HG03558 (cell line): ENCODE results near the gene NEMP1.
"Not testable (repeated sequence)": the region's sequence is repeated elsewhere in the genome, so short reads cannot be mapped to it uniquely, and the experiment has no call there.

Experiments used
- ATAC-seq: cut with Tn5 transposase; IDR thresholded peaks from one replicate; pipeline ENCODE4 v1.9.1; 2021; ENCODE audit warnings: moderate number of reproducible peaks; ENCODE audit not compliant: unreplicated experiment; ENCODE audit errors: extremely low read depth

Gene NEMP1

GRCh38 chr12:57037264-57037663 is 41.3 kb downstream of the NEMP1 start:
- ATAC-seq, result no peak

DNA sequence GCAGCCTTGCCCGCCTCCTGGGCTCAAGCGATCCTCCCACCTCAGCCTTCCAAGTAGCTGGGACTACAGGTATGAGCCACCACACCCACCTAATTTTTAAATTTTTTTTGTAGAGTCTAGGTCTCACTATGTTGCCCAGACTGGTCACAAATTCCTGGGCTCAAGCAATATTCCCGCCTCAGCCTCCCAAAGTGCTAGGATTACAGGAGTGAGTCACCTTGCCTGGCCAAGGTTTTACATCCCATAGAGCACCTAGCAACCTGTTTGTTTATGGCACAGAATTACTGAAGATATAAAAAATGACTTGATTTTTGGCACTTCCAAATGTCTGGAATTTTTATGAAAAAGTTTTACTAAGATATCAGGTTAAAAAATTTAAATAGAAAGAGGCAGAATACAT is 45.2 kb downstream of the NEMP1 start:
- no peak for ATAC-seq

GRCh38 chr12:57031789-57032188 is 46.8 kb downstream of the NEMP1 start:
- no peak for ATAC-seq

GRCh38 chr12:57031138-57031725 is 47.4 kb downstream of the NEMP1 start:
- no peak for ATAC-seq

GRCh38 chr12:57029457-57029856 is 49.1 kb downstream of the NEMP1 start:
- ATAC-seq, result no peak

DNA sequence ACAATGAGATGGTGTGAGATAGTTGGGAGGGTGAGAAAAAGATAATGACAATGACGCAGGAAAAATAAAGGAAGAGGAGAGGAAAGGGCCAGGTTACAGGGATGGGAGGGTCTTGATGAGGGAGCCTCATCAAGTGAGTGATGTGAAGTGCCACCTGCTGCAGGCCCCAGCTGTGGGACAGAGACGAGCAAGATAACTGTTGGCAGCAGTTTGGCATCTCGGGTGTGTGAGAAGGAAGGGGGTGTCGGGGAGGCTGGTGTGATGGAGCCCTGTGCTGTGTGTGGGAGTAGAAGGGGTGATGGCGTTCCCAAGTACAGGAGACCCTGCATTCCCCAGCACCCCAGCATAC is 50.8 kb downstream of the NEMP1 start:
- no peak for ATAC-seq

- ATAC-seq, result no peak
These were observed 51.4 kb downstream of the NEMP1 start for GRCh38 chr12:57027011-57027804.

DNA sequence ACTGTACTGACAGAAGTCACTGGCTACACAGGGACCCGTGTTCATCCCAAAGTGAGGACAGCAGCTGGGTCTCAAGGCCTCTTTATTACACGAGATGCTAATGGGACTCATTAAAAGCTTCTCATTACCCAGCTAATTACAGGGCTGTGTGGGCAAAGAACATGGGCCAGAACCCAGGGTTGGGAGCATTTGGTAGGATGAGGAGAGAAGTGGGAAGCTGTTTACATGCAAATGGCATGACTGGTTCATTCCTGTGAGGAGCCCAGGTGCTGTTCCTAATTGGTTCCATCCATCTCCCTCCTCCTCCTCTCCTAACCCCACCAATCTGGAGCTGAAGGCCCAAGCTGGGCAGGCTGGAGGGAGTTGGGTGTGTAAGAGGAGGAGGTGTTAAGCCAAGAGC is 53.4 kb downstream of the NEMP1 start:
- no peak for ATAC-seq

- ATAC-seq, result not testable (repeated sequence)
These were observed 56.3 kb downstream of the NEMP1 start for GRCh38 chr12:57022324-57022723.

DNA sequence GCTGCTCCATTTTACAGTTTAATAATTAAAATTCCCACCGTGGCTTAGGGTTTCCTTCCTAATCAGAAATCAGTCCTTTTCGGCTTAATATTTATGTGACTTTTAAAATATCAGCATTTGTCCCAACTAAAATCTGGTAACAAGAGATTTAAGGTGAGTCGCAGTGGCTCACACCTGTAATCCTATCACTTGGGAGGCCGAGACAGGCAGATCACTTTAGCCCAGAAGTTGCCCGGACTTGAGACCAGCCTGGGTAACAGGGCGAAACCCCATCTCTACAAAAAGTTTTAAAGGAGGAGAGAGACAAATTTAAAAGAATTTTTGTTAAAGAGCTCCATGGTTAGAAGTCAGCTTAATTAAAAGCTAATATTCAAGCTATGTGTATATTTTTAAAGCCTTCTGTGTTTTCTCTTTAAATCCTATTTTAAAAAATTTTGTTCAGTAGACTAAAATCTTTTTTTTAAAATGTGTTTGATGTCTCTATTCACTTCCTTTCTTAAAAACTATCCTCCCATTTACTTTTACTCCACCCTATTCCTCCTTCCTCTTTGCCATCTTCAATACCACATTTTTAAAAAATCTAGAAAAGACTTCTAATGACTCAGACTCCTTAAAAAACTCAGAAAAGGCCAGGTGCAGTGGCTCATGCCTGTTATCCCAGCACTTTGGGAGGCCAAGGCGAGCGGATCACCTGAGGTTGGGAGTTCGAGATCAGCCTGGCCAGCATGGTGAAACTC is 58.4 kb downstream of the NEMP1 start:
- no peak for ATAC-seq

GRCh38 chr12:57018906-57019305 is 59.7 kb downstream of the NEMP1 start:
- no peak for ATAC-seq

GRCh38 chr12:57018353-57018752 is 60.2 kb downstream of the NEMP1 start:
- ATAC-seq, result not testable (repeated sequence)

GRCh38 chr12:57016348-57016747 is 62.2 kb downstream of the NEMP1 start, which contains the start of gene TAC3:
TSS of gene TAC3 (minus strand) at chr12:57016529. CDS start at chr12:57015797, 732 bp downstream.
- ATAC-seq, result no peak

DNA sequence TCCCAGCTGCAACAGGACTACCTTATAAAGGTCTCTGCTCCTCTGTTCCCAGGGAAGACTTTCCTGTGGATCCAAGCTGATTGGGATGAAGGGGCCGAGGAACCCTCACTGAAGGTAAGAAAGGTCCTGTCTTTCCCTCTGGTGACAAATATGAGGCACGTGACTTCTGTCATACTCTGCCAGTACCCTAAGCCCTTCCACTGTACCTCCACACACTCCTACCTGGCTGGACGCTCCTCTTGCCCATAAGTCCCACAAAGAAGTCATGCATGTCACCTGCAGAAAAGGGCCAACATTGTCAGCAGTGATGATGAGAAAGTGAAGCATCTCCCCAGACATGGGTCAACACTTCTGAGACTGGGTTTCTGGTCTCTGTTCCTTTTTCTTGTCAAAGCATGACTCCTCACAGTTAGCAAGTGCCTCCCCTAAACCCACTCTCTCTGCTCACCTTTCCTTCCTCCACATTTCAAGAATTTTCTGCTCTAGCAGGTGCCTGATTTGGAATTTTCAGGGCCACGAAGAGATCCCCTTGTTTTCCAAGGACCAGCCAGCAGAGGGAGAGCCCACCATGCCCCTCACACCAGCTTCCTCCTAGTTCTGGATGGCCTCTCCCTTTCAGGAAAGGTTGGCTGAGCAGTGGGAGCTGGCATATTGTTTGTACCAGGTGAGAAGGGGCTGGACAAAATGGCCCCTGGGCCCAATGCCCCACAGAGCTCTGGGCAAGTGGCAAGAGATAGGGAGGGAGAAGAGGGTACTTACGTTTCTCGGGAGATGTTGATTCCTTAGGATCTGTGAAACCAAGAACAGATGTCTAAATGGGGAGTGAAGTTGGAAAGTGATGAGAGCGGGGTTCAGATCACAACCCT is 65.8 kb downstream of the NEMP1 start:
- no peak for ATAC-seq

DNA sequence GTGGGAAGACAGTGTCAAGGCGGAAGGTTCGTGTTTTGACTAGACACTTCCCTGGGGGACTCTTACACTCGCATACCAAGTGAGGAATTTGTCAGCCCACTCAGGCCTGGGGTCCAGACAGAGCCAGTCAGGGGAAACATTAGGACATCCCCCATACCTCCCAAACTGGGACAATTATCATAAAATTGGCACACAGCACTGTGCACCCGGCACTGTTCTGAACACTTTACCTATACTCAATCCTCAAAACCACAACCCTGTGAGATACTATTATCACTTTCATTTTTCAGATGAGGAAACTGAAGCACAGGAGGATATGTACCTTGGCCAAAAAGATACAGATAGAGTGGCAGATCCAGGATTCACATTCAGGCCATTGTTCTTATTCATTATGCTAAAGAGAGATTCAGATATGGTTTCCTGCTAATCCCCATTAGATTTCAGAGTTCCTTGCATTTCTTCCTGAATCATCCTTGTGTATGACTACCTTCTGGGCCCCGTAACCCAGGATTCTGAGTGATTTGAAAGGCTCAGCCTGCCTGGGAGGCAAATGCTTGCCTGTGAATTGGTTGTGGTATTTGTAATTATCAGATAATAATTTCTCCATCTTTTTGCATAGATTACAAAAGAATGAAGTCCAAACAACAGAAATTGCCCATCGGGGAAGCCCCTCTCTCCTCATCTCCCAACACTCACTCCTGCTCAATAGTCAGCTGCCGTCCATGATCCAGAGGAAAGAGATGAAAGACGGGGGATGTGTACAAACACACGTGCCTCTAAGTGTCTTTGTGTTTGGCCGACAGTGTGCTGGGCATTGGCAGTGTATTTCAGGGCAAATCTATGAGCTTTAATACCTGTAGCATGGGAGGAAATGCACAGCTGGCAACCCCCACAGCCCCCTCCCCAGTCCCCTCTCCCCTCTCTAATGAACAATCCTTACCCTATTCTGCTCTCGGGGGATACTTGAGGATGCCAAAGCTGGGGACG is 66.9 kb downstream of the NEMP1 start:
- ATAC-seq, result no peak

GRCh38 chr12:57010627-57011247 is 67.9 kb downstream of the NEMP1 start:
- no peak for ATAC-seq

- ATAC-seq, result no peak
These were observed 68.5 kb downstream of the NEMP1 start for GRCh38 chr12:57009949-57010626.

GRCh38 chr12:57008178-57008577 is 70.4 kb downstream of the NEMP1 start:
- no peak for ATAC-seq
